Testis (tissue), 3 donors: ENCODE data around the gene SHISA2. TPM values are rescaled to one million over a fixed set of nuclear protein-coding genes. Genes with fewer than 3 reads are reported as not detected.

Source experiments
- DNase-seq: peaks from one replicate; pipeline ENCODE4 v3.0.0-alpha.2; 2019
- H3K27ac ChIP-seq, 2 donors: fragments of 200-600 bp; sonication (generic); one replicate each; pipeline ENCODE4 v1.5.1; 2019
- H3K27me3 ChIP-seq: fragments of 200-600 bp; sonication (generic); one replicate; pipeline ENCODE4 v1.5.1; 2019
- H3K36me3 ChIP-seq: fragments of 200-600 bp; sonication (generic); one replicate; pipeline ENCODE4 v1.5.1; 2017; ENCODE audit warnings: low read depth; ENCODE audit errors: missing control alignments
- H3K4me1 ChIP-seq: fragments of 200-600 bp; sonication (generic); one replicate; pipeline ENCODE4 v1.5.1; 2019
- H3K4me3 ChIP-seq, 2 donors: fragments of 200-600 bp; sonication (generic); one replicate each; pipeline ENCODE4 v1.5.1; 2017 to 2019
- H3K9me3 ChIP-seq: fragments of 200-600 bp; sonication (generic); one replicate; pipeline ENCODE4 v1.5.1; 2017
- POLR2A ChIP-seq: fragments of 450-650 bp; IDR thresholded peaks from one replicate; pipeline ENCODE4 v1.6.1; 2017; ENCODE audit warnings: antibody characterized with exemption, mild to moderate bottlenecking, moderate library complexity
- WGBS, 2 donors: methylation state at CpG; one replicate each; pipeline ENCODE4 v1.1.5; 2018; 5-methylcytosine and 5-hydroxymethylcytosine counted together
- intact Hi-C: fragments of 100-400 bp; cut with DNase I; formaldehyde crosslinking; loops from one replicate; pipeline ENCODE4 v1.15.1; 2023; ENCODE audit warnings: low total_unique reads
- polyA plus RNA-seq: library from polyadenylated mRNA; stranded (reverse); fragments of 350-450 nt; fragmentation: Illumina TruSeq; extraction: RNeasy Lipid Tissue Mini Kit (QIAGEN cat#74804); gene quantifications from one replicate; pipeline ENCODE4 v1.2.3, GENCODE V29; 2014; ENCODE audit warnings: low read depth, low replicate concordance; ENCODE audit not compliant: insufficient read depth
- total RNA-seq, 2 donors: library from RNA; depleted of rRNA; stranded (reverse); fragments of >200 nt; gene quantifications; one replicate each; pipeline ENCODE4 v1.2.3, GENCODE V29; 2016
- TF ChIP-seq, protein P1 (sequence below), 3 experiments: fragments of 450-650 bp in 2 of 3; fragments of 200-600 bp in 1 of 3; sonication (generic) in 1 of 3; IDR thresholded peaks; one replicate each; pipeline ENCODE4 v1.5.1; 2016 to 2019; ENCODE audit warnings: antibody characterized with exemption in 3 of 3, mild to moderate bottlenecking in 2 of 3, moderate library complexity in 1 of 3

The SHISA2 gene
- total and polyA plus RNA-seq, 3 donors from 2014 or later = 2.7 to 20.6 (median 8.2) TPM

DNA sequence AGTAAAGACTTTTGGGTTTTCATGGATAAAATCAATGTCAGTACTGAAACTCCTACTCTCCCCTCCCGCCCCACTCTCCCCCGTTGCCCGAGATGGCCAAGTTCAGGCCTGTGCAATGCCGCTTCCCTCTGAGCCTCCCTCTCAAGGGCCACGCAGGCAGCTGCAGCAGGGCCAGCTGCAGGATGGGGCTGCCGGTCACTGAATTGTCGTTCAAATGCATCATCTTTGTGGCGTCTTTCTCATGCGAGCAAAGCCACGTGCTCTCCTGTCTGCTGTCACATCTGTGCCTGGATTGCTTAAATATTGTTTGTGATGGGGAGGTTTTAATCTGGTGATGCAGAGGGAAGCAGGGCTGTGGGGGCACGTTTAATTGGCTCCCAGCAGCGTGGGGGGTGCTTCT, 26.6 kb downstream of the SHISA2 start:
- Histone ChIP-seq H3K4me1 (peaks cover 20% of the 10 kb centered on the region), H3K27ac (no peak overlapping the region), H3K36me3 (no peaks in the 10 kb centered on the region), H3K4me3 (no peak overlapping the region), H3K27me3 (no peaks in the 10 kb centered on the region), H3K9me3 (no peaks in the 10 kb centered on the region)
- TF ChIP-seq, protein P1, sequence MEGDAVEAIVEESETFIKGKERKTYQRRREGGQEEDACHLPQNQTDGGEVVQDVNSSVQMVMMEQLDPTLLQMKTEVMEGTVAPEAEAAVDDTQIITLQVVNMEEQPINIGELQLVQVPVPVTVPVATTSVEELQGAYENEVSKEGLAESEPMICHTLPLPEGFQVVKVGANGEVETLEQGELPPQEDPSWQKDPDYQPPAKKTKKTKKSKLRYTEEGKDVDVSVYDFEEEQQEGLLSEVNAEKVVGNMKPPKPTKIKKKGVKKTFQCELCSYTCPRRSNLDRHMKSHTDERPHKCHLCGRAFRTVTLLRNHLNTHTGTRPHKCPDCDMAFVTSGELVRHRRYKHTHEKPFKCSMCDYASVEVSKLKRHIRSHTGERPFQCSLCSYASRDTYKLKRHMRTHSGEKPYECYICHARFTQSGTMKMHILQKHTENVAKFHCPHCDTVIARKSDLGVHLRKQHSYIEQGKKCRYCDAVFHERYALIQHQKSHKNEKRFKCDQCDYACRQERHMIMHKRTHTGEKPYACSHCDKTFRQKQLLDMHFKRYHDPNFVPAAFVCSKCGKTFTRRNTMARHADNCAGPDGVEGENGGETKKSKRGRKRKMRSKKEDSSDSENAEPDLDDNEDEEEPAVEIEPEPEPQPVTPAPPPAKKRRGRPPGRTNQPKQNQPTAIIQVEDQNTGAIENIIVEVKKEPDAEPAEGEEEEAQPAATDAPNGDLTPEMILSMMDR (IDR thresholded peaks at IDR 0.05) = no peak
- no peak for TF ChIP-seq POLR2A
- intact Hi-C loops = no loop called here
- peak; percentile 30 for DNase-seq
- 71 to 77% methylated on average over 12 of the region's 12 CpGs for WGBS, 2 donors

DNA sequence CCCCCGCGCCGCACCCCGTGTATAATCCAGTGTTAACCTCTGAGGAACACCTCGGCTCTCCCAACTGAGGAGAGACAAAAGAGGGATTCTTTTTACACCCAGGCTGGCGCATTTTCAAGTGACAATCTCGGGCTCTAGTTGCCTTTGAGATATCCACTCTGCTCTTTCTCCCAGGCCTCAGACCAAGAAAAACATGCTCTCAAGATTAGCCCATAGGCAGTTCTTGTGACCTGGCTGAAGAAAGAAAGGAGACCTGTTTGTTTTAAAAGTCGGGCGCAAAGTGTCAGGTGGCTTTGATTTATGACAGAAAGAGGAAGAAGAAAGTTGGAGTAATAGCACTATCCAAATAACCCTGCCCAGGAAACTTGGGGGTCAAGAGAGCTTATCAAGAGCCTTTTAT, 27.3 kb downstream of the SHISA2 start:
- DNase-seq = peak; percentile 87
- intact Hi-C loops = no loop called here

DNA sequence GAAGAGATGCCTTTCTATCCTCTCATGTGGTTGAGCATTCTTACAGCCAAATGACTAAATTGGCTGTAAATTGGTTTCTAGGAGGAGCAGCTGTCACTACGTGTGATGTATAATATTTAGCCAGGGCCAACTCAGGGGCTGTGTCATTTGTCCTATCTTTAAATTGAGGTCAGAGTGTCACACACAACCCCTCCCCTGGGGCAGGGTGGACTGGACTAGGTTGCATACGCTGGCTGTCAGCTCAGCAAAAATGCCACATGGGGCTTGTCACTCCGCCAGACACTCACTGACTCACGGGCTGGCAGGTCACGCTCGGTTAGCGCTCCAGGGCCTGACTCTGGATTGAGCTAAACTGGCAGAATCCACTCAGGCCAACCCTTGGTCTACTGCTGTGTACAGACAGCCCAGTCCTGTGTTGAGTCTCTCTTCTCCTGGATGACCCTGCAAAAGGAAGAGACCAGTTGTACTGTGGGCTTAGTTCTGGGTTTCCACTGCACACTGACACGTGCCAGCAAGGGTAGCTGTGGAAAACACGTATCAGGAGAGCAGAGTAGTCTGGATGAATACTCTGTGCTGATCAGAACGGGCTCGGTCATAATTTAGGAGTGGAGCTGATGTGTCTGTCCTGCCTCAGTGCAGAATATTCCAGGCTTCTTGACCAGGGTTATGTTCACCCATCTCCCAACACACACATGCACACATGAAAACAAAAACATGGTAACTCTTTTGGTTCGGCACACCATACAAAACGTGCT, 29.1 kb downstream of the SHISA2 start:
- Histone ChIP-seq H3K4me1 (peaks cover 26% of the 10 kb centered on the region), H3K4me3 (no peak overlapping the region), H3K27me3 (no peaks in the 10 kb centered on the region), H3K9me3 (no peaks in the 10 kb centered on the region), H3K36me3 (no peaks in the 10 kb centered on the region), H3K27ac (no peak overlapping the region)
- DNase-seq = peak; percentile 58
- 76 to 90% methylated on average over 12 to 13 of the region's 13 CpGs for WGBS, 2 donors
- intact Hi-C loops = no loop called here
- TF ChIP-seq, protein P1 (IDR thresholded peaks at IDR 0.05) = no peak
- no peak for TF ChIP-seq POLR2A

More for the DNA sequence above, 27.3 kb downstream of the SHISA2 start:
- Histone ChIP-seq H3K4me3 (no peak overlapping the region), H3K36me3 (no peaks in the 10 kb centered on the region), H3K27ac (peak overlapping the region in 1 of 2 donors; percentile 28), H3K27me3 (no peaks in the 10 kb centered on the region), H3K4me1 (peaks cover 20% of the 10 kb centered on the region), H3K9me3 (no peaks in the 10 kb centered on the region)
- TF ChIP-seq, protein P1 (IDR thresholded peaks at IDR 0.05) = no peak
- TF ChIP-seq POLR2A = no peak
- 30 to 70% methylated on average over 9 of the region's 9 CpGs for WGBS, 2 donors

DNA sequence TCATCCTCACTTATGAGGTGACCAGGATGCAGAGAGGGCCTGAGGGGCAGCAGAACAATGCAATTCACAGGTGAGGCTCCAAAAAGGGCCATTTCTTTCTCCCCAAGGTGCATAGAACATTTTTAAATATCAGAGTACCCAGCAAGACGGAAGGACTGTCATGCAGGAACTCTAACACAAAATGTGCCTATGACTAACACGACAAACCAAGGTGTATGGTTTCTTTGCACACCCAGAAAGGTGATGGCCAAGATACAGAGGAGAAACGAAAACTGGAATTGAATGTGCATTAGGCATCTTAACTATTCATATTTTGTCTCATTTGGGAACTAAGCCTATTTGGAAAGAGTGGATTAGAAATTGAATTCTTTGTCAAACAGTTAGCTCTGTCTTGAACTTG, 29.9 kb downstream of the SHISA2 start:
- H3K9me3 ChIP-seq = no peaks in the 10 kb centered on the region
- 87 to 92% methylated on average over 3 of the region's 3 CpGs for WGBS, 2 donors
- H3K27ac ChIP-seq = no peak overlapping the region
- H3K27me3 ChIP-seq = no peaks in the 10 kb centered on the region
- peaks cover 30% of the 10 kb centered on the region for H3K4me1 ChIP-seq
- no peaks in the 10 kb centered on the region for H3K36me3 ChIP-seq
- DNase-seq = no peak
- intact Hi-C loops = no loop called here
- no peak overlapping the region for H3K4me3 ChIP-seq
- TF ChIP-seq POLR2A = no peak
- TF ChIP-seq, protein P1 (IDR thresholded peaks at IDR 0.05) = no peak

DNA sequence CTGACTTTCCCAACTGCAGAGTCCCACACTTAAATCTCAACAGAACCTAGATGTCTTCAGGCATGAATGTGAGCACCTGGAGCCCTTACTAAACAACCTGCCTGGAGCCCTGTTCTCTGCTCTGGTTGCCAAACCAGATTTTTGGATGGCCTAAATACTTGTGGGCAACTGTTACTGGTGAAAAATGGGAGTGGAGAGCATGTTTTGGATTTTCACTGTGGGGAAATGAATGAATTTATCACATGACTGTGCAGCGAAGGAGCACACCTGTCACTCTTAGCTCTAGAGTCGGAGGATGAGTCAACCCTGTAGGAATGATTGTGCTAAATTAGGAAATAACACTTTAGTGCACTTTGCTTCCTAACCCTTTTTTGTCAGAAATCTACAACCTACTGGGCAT, 30.3 kb downstream of the SHISA2 start:
- DNase-seq = no peak
- WGBS, 2 donors = 94 to 100% methylated on average over 2 of the region's 2 CpGs
- Histone ChIP-seq H3K4me3 (no peak overlapping the region), H3K27me3 (no peaks in the 10 kb centered on the region), H3K9me3 (no peaks in the 10 kb centered on the region), H3K4me1 (peaks cover 34% of the 10 kb centered on the region), H3K27ac (no peak overlapping the region), H3K36me3 (no peaks in the 10 kb centered on the region)
- TF ChIP-seq POLR2A = no peak
- TF ChIP-seq, protein P1 (IDR thresholded peaks at IDR 0.05) = no peak
- intact Hi-C loops = no loop called here
